Upper lobe of right lung (tissue), 1 donor: ENCODE results near the gene HJV. TPM values are rescaled to one million over a fixed set of nuclear protein-coding genes. Genes with fewer than 3 reads are reported as not detected.

Source experiments
- ATAC-seq: fragments of 200-7000 bp; cut with Tn5 transposase; one replicate; pipeline ENCODE4 v1.9.1; 2020; ENCODE audit warnings: mild to moderate bottlenecking, moderate library complexity
- DNase-seq: peaks from one replicate; pipeline ENCODE4 v3.0.0-alpha.2; 2020
- H3K27ac ChIP-seq: fragments of 200-600 bp; one replicate; pipeline ENCODE4 v1.8.0; 2022
- H3K27me3 ChIP-seq: fragments of 200-600 bp; one replicate; pipeline ENCODE4 v1.8.0; 2022; ENCODE audit warnings: mild to moderate bottlenecking
- H3K36me3 ChIP-seq: fragments of 200-600 bp; one replicate; pipeline ENCODE4 v1.8.0; 2022
- H3K4me1 ChIP-seq: fragments of 200-600 bp; one replicate; pipeline ENCODE4 v1.8.0; 2022
- H3K4me3 ChIP-seq: fragments of 200-600 bp; one replicate; pipeline ENCODE4 v1.8.0; 2022; ENCODE audit warnings: mild to moderate bottlenecking
- H3K9me3 ChIP-seq: fragments of 200-600 bp; one replicate; pipeline ENCODE4 v1.8.0; 2022
- CTCF ChIP-seq: fragments of 200-600 bp; IDR thresholded peaks from one replicate; pipeline ENCODE4 v1.8.0; 2022; ENCODE audit warnings: antibody characterized with exemption
- intact Hi-C: fragments of 100-400 bp; cut with DNase I; formaldehyde crosslinking; loops from one replicate; pipeline ENCODE4 v1.11.0; 2022
- total RNA-seq: library from RNA; stranded (reverse); fragmentation: NEBNext Ultra II Directional; extraction: Animal tissue kit (Norgen Biotek cat#: 25700); gene quantifications from one replicate; pipeline ENCODE4 v1.2.1, GENCODE V29; 2021
- donor health status: DM: no; HTN: yes; CAD: no; lungs with severe emphysema.

The HJV gene
- total RNA-seq, 1 donor from 2014 or later: not detected

- peaks cover 9% of the 10 kb centered on the region for H3K4me1 ChIP-seq
- H3K27ac ChIP-seq: no peak overlapping the region
- no peaks in the 10 kb centered on the region for H3K9me3 ChIP-seq
- no peak overlapping the region for H3K4me3 ChIP-seq
- intact Hi-C loops: no loop called here
- DNase-seq: no peak
- TF ChIP-seq CTCF: no peak
- H3K36me3 ChIP-seq: no peaks in the 10 kb centered on the region
- peaks cover 14% of the 10 kb centered on the region for H3K27me3 ChIP-seq
- no peak for ATAC-seq
These were observed 487 bp downstream of the HJV start for GRCh38 chr1:146021050-146021445.

GRCh38 chr1:146020058-146021049, 1.2 kb downstream of the HJV start:
- Histone ChIP-seq H3K36me3 (no peaks in the 10 kb centered on the region), H3K4me1 (peaks cover 9% of the 10 kb centered on the region), H3K4me3 (no peak overlapping the region), H3K27ac (no peak overlapping the region), H3K27me3 (peaks cover 14% of the 10 kb centered on the region), H3K9me3 (no peaks in the 10 kb centered on the region)
- DNase-seq (no peak), ATAC-seq (peak; percentile 64)
- TF ChIP-seq CTCF: no peak
- intact Hi-C loops: no loop called here

GRCh38 chr1:146019231-146020057, 2.1 kb downstream of the HJV start:
- H3K4me3 ChIP-seq: peak overlapping the region; percentile 26
- intact Hi-C loops: loop anchor here (10.0 kb wide), 2 partner anchors 125 to 165 kb away; partner anchors contain the start of gene PIAS3
- H3K27ac ChIP-seq: no peak overlapping the region
- no peaks in the 10 kb centered on the region for H3K9me3 ChIP-seq
- peaks cover 9% of the 10 kb centered on the region for H3K4me1 ChIP-seq
- no peaks in the 10 kb centered on the region for H3K36me3 ChIP-seq
- TF ChIP-seq CTCF: no peak
- H3K27me3 ChIP-seq: peaks cover 14% of the 10 kb centered on the region
- DNase-seq: no peak
- peak; percentile 58 for ATAC-seq

GRCh38 chr1:146016891-146017290, 4.6 kb downstream of the HJV start:
- Histone ChIP-seq H3K9me3 (no peaks in the 10 kb centered on the region), H3K36me3 (no peaks in the 10 kb centered on the region), H3K27ac (no peak overlapping the region), H3K27me3 (peaks cover 14% of the 10 kb centered on the region), H3K4me1 (peaks cover 9% of the 10 kb centered on the region), H3K4me3 (no peak overlapping the region)
- DNase-seq (no peak), ATAC-seq (no peak)
- intact Hi-C loops: loop anchor here (10.0 kb wide), 2 partner anchors 122 to 162 kb away; partner anchors contain the start of gene PIAS3
- TF ChIP-seq CTCF: no peak

GRCh38 chr1:146013559-146013922, 8.0 kb downstream of the HJV start:
- H3K36me3 ChIP-seq: no peaks in the 10 kb centered on the region
- H3K4me3 ChIP-seq: no peak overlapping the region
- H3K9me3 ChIP-seq: no peaks in the 10 kb centered on the region
- DNase-seq (no peak), ATAC-seq (no peak)
- no peak for TF ChIP-seq CTCF
- H3K4me1 ChIP-seq: peaks cover 17% of the 10 kb centered on the region
- intact Hi-C loops: loop anchor here (5.0 to 10.0 kb wide), 3 partner anchors 36 to 159 kb away; partner anchors contain the start of gene PIAS3
- no peak overlapping the region for H3K27ac ChIP-seq
- no peaks in the 10 kb centered on the region for H3K27me3 ChIP-seq
